HG03139 (cell line): ENCODE measurements around the gene DPP6.
"Not testable (repeated sequence)": the region's sequence is repeated elsewhere in the genome, so short reads cannot be mapped to it uniquely, and the experiment has no call there.

Source experiments
- ATAC-seq: cut with Tn5 transposase; IDR thresholded peaks from one replicate; pipeline ENCODE4 v1.9.1; 2021; ENCODE audit not compliant: unreplicated experiment

DPP6 gene

DNA sequence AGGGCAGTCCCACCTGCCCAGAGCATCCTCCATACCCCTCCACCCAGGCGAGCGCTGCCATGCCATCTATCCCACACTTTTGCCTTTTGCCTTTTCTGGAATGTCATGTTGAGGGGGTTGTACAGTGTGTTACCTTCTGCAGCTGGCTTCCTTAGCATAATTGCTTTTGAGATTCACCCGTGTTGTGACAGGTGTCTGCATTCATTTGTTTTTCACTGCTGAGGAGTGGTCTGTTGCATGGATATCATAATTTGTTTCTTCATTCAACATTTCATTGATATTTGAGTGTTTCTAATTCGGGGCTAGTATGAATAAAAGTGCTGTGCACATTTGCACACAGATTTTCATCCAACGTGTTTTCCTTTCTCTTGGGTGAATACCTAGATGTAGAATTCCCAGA, 596.8 kb downstream of the DPP6 start:
- ATAC-seq: no peak

DNA sequence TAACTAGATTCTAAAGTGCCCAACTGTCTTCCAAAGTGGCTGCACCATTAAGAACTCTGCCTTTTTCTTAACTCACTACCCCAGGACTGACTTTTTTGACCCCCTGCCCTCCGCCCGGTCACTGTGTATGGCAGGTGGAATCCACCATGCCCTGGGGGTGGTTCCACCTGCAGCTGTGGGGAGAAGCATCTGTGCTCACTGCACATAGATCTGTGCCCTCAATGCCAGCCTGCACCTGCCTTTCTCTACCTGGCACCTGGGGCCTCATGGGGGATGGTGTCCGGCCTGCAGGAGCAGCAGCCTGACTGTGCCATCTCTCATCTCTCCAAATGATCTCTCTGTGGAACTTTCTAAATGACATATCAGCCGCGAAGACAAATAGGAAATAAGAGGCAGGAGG, 597.2 kb downstream of the DPP6 start:
- ATAC-seq: no peak

DNA sequence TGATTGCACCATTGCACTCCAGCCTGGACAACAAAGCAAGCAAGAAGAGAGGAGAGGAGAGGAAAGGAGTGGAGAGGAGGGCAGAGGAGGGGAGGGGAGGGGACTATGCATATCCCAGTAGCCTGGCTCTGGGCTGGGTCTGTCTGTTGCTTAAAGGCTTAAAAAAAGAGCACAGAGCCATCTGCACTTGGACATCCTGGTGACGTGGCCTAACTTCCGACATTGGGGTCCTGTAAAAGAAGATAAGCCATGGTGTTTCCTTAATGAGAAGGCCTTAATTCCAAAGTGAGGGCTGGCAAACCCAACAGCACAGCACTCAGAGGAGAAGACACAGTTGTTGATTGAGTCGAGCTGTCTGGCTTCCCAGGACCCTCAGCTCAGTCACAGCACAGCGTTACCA, 598.1 kb downstream of the DPP6 start:
- ATAC-seq: no peak

DNA sequence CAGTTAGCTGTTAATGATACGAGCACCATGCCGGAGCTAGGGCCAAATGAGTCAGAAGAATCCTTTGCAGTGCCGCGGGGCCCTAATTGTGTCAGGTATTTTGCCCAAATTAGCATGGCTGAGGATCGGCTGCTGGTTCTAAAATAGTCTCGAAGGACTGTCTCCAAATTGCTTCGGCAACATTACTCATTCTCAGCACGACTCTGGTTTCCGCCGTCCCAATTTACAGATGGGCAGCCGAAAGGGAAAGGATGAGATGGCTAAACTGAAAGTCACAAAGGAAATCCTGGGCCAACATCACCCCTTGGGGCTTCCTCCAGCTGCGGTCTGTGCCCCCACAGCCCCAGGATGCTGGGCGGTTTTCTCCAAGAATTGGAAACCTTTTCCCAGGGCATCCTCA, 599.3 kb downstream of the DPP6 start:
- ATAC-seq: no peak

DNA sequence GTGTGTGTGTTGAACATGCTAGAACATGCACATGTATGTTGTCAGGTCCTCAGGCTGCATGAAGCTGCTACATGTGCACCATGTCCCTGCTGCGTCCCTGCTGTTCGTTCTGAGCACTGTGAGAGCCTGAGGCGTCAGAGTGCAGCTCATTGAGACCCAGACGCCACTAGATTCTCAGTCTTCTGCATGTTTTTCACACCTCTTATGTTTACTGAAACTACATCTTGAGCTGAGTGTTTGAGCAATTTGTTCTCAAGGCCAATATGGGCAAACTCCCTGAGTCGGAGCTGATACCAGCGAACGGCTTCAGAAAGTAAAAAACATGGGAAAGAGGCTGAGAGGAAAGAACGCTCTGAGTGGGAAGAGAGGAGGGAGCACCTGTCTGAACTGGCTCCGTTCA, 600.4 kb downstream of the DPP6 start:
- no peak for ATAC-seq

DNA sequence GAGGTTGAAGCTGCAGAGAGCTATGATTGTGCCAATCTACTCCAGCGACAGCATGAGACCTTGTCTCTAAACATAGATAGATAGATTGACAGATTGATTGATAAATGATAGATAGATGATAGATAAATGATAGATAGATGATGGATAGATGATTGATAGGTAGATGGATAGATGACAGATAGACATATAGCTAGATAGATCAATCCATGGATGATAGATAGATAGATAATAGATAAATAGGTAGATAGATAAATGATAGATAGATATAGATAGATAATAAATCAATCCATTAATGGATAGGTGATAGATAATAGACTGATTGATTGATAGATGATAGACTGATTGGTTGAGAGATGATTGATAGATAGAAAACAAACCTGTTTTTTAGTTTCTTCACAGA, 601.1 kb downstream of the DPP6 start:
- no peak for ATAC-seq

DNA sequence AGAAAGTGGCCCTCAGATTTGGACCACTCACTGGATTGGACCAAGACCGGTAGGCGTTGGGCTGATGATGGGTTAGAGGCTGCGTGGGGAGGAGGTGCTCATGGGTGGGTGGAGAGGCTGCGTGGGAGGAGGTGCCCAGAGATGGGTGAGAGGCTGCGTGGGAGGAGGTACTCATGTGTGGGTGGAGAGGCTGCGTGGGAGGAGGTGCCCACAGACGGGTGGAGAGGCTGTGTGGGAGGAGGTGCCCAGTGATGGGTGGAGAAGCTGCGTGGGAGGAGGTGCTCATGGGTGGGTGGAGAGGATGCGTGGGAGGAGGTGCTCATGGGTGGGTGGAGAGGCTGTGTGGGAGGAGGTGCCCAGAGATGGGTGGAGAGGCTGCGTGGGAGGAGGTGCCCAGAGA, 604.4 kb downstream of the DPP6 start:
- no peak for ATAC-seq

DNA sequence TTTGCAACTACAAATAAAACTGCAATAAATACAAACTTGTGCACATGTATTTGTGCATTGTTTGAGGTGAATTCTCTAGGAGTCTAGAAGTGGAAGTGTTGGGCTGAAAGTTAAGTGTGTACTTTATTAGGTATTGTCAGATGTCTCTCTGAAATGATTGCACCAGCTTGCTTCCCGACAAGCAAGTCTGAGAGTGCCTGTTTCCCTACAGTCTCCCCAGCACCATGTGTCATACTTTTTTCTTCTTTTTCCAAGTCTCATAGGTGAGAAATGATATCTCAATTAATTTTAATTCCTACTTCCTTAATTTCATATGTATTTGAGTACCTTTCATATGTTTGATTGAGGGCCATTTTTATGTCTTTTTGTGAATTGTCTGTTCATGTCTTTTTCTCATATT, 614.6 kb downstream of the DPP6 start:
- ATAC-seq: no peak

DNA sequence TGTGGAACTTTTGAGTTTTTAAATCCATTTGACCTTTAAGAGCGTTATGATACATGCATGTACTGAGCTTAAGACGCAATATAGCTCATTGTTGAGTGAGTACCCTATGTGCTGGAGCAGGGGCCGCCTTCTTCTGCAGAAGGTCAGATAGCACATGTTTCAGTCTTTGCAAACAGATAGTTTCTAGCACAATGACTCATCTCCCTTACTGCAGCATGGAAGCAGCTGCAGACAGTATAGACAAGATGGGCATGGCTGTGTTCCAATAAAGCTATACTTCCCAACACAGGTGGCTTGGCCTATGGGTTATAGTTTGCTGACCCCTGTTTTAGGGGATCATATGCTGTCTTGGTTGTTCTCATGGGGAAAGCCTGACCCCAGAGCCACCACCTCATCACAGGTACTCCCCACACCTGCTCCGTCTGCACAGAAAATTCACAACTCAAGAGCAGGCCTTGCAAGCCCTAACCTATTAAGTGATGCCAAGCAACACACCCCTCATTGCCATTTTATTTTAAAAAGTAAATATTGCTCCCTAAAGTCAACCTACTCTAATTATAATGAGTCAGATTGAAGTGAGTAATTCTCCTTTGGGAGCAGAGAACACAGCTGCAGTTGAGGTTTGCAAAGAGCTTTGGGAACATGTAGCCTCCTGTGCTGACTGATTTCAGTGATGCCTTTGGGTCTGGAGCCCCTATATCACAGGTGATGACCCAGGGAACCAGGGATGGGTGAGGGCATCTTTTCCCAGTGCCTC, 620.6 kb downstream of the DPP6 start:
- no peak for ATAC-seq

DNA sequence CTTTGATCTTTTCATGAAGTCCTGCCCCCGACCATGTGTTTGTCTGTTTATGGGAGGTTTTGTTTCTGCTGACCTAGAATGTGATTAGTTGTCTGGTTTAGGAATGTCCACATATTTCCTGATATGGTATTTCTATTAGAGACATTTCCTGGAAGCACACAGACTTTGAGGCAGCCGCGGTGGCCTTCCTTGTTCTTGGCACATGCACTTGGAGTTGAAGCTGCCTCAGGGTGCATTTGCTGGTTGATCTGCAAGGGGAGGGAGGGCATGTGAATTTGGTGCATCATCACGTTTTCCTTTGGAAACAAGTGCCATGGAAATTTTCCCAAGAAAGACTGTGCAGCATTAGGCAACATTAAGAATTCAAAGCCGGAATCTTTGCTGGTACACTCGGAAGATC, 622.0 kb downstream of the DPP6 start:
- ATAC-seq: no peak

DNA sequence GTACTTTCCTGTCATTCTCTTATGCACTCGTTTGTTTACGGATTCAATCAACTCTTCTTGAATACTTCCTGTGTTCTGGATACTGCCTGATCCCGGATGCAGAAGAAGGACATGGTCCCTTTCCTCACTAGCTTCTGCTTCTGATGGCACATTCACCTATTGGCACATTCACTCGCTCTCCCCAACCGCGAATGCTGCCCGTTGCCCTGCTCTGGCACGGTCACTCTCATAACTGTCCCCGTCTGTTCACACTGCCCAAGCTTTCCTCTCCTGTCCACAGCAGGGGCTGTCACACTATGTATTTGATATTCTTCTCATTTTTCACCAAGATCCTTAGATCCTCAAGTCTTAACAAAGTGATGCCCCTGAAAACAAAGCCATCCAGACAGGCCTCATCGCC, 623.4 kb downstream of the DPP6 start:
- no peak for ATAC-seq

DNA sequence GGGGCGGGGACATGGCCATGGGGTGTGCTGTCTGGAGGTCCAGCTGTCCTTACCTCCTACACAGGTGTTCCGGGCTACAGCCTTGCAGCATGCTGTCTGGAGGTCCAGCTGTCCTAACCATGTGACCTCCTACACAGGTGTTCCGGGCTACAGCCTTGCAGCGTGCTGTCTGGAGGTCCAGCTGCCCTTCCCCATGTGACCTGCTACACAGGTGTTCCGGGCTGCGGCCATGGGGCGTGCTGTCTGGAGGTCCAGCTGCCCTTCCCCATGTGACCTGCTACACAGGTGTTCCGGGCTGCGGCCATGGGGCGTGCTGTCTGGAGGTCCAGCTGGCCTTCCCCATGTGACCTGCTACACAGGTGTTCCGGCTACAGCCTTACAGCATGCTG, 623.8 kb downstream of the DPP6 start:
- not testable (repeated sequence) for ATAC-seq

DNA sequence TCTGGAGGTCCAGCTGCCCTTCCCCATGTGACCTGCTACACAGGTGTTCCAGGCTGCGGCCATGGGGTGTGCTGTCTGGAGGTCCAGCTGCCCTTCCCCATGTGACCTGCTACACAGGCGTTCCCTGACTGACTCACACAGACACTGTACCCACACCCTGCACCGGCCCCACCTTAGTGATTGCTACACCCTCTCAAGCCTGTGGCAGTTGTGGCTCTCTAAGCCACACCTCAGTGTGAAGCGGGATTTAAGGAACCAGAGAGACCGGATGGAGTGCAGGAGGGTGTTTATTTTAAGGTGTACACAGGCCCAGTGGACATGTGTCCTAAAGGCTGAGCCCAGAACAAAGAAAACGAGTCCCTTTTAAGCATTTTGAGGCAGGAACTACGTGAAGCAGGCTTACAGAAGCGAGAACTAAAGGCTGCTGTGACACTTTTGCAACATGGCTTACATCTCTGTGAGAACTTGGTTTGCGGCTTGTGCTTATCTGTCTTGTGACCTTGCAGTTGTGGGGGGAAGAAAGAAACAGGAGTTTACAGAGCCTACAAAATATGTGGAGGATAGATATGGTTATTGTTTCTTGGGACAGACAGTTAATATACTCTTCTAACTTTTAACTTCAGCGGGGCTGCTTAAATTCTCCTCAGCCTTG, 624.4 kb downstream of the DPP6 start:
- no peak for ATAC-seq

DNA sequence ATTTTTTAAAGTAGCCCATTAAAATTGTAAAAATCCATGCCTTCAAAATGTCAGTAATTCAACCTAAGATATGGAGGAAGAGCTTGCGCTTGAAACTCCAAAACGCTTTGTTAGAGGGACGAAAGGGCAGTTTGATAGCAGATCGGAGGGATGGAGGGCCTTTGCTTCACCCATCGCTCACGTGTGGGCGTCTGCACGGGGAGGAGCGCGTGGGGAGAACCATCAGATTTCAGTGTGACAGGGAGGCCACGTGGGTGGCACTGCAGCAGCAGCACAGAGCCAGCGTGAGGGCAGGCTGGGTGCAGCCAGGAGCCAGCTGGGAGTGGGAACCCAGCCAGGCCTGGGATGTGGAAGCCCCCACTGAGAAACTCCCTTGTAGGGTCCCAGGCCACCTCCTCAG, 625.3 kb downstream of the DPP6 start:
- ATAC-seq: no peak

DNA sequence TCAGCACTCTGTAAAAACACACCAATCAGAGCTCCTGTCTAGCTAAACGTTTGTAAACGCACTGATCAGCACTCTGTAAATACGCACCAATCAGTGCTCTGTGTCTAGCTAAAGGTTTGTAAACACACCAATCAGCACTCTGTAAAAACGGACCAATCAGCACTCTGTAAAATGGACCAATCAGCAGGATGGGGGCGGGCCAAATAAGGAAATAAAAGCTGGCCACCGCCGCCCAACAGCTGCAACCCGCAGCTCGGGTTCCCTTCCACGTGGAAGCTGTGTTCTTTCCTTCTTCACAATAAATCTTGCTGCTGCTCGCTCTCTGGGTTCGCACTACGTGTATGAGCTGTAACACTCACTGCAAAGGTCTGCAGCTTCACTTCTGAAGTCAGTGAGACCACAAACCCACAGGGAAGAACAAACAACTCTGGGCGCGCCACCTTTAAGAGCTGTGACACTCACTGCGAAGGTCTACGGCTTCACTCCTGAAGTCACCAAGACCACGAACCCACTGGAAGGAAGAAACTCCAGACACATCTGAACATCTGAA, 625.9 kb downstream of the DPP6 start:
- not testable (repeated sequence) for ATAC-seq

DNA sequence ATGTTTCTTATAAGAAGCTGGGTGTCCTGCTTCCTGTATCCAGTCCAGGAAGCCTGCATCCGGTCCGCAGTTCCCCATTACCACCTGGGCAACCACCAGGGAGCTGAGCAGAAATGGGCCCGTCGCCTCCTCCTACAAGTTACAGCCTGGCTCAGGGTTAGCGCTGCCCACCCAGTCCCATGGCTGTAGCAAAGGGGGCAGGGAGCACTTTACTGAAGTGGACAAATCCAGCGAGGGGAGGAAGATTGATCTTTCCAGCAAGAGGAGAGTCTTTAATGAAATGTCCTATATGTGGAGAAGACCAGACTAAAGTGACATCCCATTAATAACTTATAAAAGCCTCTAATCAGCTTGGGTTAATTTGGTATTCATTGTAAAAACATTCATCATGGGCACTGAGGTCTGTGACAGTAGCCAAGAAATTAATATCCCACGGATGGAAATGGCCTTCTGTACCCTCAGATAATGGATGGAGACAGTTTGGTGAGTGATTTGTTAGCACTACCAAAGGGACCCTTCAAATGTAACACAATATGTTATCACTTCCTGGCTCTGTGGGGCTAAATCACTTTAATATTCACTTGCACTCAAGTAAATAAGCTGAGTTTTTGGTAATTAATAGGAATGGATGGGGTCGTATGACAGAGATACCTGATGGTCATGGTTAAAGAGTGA, 627.3 kb downstream of the DPP6 start:
- no peak for ATAC-seq

DNA sequence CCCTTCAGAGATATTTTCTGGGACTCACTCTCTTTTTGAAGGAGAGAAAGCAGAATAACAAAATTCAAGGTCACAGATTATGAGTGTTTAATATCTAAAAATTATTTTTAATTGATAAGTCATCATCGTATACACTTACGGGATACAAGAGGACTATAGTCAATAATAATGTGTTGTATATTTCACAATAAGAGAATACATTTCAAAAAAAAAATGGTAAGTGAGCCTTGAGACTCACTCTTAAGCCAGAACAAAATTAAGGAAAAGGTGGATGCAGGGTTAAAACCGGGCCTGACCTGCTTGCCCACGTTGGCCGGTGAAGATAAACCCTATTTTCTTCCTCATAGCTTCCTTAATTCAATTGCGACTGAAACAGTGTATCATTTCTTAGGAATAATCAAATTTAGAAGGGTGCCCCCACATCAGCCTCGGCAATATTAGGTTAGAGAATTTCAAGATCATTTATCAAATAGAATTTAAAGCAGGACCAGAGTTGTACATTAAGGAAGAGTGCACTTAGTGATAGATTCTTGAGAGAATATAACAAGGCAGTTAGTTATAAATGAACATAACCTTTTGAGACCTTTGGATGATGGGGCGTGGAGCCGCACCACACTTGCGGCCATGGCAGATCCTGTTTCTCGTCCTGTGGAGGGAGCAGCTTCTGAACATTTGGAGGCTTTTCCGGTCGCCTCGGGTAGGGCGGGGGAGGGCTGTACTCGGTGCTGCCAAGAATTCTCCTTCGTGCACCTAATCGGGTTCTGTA, 628.9 kb downstream of the DPP6 start:
- no peak for ATAC-seq

DNA sequence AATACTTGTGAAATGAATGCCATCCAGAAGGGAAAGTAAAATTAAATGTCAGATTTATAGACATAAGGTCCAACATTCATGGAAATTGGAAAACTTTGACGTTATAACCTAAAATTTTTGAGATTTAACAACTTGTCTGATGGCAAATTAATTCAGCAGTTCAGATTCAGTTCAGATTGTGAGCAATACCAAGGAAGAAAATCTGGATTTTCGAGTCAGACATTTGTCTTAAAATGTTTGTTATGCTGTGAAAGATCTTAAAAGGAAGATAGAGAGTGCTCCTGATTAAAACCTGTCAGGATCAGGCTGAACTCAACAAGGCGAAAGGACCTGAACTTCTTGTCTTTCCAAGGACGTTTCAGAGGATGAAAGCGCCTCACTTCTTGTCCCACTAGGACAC, 629.8 kb downstream of the DPP6 start:
- no peak for ATAC-seq

DNA sequence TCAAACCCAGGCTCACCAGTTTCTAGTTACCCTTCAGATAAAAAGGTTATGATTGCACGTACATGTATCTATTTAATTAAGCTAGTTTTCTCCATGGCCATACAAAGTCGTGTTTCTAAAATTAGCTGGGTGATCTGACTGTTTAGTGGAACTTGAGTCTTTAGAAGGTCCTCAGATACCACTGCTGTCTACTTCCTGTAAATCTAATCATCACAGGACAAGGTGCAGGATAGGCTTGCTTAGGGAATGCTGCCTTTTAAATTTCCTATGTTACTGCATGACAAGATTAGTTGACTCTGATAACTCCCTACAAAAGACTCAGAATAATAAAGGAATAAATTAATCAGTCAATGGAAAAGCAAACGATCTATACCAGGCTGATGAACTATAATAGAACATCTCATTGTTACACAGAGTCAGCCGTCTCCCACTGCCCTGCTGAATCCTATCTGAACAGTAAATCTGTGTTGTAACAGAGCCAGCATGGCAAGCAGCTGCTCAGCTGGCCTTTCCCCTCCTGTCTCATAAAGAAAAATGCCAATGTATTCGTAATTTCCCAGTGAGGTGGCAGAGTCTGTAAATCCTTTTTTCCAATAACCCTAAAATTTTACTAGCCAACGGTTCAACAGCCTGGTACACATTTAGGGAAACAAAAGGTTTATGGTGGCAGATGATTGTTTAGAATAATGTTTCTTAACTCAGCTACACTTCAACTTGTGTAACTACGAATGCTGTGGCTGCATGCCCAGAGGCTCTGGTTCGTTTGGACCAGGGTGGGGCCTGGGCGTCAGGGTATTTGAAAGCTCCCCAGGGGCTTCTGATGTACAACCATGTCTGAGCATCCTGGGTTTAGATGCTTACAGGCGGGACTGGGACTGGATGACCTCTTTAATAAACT, 632.7 kb downstream of the DPP6 start:
- no peak for ATAC-seq

DNA sequence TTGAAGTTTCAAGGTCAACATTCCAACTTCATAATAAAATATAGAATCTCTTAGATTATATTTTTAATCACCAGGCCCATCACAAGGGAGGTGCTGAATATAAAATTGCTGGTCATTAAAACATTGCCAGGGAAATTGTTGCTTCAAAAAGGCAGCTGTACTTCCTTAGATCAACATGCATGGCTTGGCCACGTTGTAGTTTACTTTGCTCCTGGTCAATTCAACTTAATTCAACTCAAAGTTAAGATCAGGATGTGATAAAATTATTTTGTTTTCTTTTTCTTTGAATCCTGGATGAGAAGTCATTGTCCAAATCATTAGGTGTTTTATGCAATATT, 633.3 kb downstream of the DPP6 start:
- ATAC-seq: no peak
